WTC11 (cell line): ENCODE measurements around the gene GALNT2.

Source experiments
- CREM ChIP-seq: sonication (generic); formaldehyde crosslinking; IDR thresholded peaks from 2 replicates; pipeline ENCODE4 v1.8.1; 2022; ENCODE audit warnings: mild to moderate bottlenecking, missing genetic modification reagents, moderate library complexity
- IRF1 ChIP-seq: sonication (generic); formaldehyde crosslinking; IDR thresholded peaks from 2 replicates; pipeline ENCODE4 v1.8.0; 2023; ENCODE audit warnings: missing genetic modification reagents
- MLX ChIP-seq: sonication (generic); formaldehyde crosslinking; IDR thresholded peaks from 2 replicates; pipeline ENCODE4 v1.8.1; 2023; ENCODE audit warnings: mild to moderate bottlenecking, missing genetic modification reagents, moderate library complexity
- TP53 ChIP-seq: sonication (generic); formaldehyde crosslinking; IDR thresholded peaks from 2 replicates; pipeline ENCODE4 v1.8.1; 2023; ENCODE audit warnings: mild to moderate bottlenecking, missing genetic modification reagents
- ZNF396 ChIP-seq: fragments of 250-450 bp; sonication (Bioruptor Pico); IDR thresholded peaks from 2 replicates; pipeline ENCODE4 v1.8.0; 2021; ENCODE audit warnings: mild to moderate bottlenecking, moderate library complexity, borderline replicate concordance

GRCh38 chr1:230308821-230309220, 241.8 kb downstream of the GALNT2 start:
- no peak for TF ChIP-seq TP53 (CRISPR knock-in tag)
- TF ChIP-seq CREM (CRISPR knock-in tag) = no peak
- no peak for TF ChIP-seq MLX
- TF ChIP-seq ZNF396 (CRISPR knock-in tag) = no peak
- TF ChIP-seq IRF1 (CRISPR knock-in tag) = no peak
